KG1 (cell line): ENCODE data around the gene NUDT17.

Source experiments
- DNase-seq: peaks from one replicate; lab custom pipeline; 2025; lab: John Stamatoyannopoulos, UW

NUDT17 gene

GRCh38 chr1:145847827-145848226, 2.4 kb downstream of the NUDT17 start:
- no peak for DNase-seq

DNA sequence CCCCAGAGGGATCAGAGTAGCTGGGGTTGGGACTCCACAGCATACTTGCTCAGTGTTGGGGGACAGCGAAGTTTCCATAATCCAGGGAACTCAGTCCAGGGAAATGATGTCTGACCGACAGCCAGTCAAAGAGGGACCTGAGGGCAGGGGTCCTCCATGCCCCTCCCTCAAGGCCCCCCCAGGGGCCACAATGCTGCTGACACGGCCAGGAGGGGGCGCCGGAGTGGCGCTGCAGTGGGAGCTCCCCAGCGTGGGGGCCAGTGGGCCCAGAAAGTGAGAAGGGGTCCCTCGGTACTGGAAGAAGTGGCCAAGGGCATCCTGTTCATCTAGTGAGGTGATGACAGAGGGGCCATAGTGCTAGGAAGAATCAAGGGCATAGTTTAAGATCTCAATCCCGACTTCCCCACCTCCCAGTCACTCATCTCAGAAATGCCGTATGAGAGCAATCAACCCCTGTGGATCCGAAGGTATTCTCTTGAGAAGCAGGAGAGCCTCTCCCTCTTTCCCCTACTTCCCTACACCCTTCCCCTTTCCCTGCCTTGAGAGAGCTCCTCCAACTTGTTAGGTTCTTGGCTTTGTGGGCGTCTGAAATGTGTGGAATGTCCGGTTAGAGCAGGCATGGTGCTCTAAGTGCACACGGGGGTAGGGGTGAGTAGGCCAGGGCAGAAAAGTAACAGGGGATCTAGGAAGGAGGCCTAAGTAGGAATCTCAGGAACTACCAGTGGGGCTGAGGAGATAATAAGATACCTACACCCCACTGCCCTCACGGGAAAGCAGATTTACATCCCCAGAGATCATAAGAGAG, 4.1 kb downstream of the NUDT17 start:
- no peak for DNase-seq

DNA sequence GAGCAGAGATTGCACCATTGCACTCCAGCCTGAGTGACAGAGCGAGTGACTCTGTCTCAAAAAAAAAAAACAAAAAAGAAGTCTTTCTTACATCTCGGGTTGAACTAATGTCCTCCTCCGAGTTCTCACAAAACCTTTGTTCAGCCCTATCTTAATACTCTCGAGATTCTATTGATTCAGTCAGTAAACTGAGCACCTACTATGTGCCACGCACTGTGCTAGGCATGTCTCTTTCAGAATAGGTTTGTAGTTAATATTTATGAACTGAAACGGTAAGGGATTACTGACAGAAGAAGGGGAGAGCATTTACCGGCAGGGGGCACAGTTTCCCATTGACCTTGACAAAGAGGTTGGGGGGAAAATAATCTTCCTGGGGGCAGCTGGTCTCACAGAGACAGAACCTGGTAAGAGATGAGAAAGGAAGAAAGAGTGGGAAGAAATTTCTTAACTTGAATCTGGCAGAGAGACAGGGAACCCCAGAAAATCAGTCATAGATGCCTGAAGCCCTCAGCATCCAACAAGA, 10.1 kb downstream of the NUDT17 start:
- DNase-seq = no peak

DNA sequence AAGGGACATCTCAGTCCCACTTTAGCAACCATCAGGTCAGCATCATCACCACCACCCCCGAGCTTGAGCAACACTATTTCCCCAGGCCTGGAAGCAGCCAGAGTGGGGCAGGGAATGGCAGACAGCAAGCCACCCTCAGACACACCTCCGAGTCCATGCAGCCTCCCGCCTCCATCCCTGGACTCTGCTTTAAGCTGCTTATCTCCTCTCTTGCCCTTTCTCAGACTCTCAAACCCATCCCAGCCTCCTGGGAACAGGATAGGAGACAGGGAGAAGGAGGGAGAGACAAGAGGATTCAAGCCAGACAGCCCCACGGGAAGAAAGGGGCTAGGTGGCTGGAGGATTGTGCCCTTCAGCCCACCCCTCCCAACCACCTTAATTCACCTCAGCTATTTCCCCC, 11.7 kb downstream of the NUDT17 start:
- DNase-seq = no peak

GRCh38 chr1:145858238-145858900, 12.9 kb downstream of the NUDT17 start:
- DNase-seq = no peak

- DNase-seq = peak; percentile 81
Measured at GRCh38 chr1:145858901-145859490, 13.6 kb downstream of the NUDT17 start, which contains the start of gene PIAS3. TSS of gene PIAS3 (minus strand) at chr1:145859081. CDS start at chr1:145858990, 91 bp downstream.

DNA sequence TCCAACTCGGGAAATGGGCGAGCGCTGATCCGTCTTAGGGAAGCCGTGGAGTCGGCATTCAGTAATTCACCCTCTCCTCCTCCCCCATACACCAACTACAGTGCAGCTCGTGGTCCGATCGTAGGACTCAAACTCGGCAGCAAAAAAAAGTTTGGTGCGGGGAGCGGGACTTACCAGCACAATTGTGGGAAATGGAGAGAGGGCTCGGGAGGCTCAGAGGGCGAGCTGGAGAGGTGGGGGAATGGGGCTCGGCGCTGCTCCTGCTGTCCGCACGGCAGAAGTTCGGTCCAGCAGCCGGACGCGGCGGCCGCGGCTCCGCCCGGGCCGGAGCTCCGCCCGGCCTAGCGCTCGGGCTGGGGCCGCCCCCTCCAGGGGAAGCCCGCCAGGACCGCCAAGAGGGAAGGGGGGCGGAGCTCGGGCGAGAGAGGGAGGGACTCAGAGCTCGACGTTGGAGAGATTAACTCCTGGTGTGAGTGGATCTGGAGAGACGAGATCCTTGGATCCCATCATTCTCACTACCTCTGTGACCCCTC, 14.1 kb downstream of the NUDT17 start:
- peak; percentile 67 for DNase-seq

DNA sequence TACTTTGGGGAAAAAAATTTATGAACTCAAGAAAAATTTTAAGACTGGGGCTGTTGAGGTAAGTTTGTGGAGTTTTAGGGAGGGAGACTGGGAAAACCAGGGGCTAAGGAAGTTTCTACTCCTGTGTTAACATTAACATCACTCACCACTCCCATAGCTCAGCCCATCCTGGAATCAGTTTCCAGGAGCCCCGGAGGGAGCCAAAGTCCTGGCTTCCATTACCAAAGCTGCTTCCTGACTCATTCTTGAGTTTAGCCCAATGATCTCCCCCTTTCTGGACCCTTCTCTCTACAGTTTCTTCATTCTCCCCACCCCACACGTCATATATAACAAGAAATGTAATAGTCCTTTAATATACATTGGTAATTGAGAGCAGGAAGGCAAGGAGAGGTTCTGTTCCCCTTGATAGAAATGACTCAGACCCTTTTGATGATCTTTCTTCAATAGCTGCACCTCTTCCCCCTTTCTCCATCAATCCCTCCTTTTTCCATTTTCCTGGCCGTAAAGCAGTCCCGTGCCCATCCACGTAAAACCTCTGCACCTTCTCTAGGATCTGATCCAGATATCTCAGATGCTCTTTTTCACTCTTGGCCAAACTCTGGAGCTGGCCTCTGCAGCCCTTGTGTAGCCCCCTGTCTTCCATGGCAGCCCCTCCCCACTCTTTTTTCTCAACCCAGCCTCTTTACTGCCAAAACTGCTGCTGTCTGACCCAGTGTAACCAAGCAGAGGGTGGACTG, 18.0 kb downstream of the NUDT17 start:
- no peak for DNase-seq

DNA sequence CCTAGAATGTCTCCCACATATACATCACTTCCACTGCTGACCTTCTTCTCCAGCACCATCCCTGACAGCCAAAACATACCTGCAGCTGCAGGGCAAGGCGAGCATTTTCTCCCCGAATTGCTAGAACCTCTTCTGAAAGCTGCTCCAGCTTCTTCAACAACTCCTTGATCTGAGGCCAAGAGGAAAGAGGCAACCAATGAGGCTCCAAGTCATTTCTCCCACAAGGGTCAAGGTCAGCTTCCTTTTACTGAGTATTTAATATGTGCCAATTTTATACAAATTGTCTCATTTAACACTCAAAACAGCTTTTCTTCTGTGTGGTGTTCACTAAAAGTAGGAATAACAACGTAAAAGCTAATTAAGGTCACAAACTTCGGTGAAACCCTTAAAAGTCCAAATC, 22.8 kb downstream of the NUDT17 start:
- no peak for DNase-seq

- peak; percentile 46 for DNase-seq
Measured at GRCh38 chr1:145871994-145872924, 26.8 kb downstream of the NUDT17 start.

GRCh38 chr1:145874646-145875045, 29.2 kb downstream of the NUDT17 start:
- DNase-seq = no peak

- DNase-seq = no peak
Measured at GRCh38 chr1:145877923-145878486, 32.6 kb downstream of the NUDT17 start.

DNA sequence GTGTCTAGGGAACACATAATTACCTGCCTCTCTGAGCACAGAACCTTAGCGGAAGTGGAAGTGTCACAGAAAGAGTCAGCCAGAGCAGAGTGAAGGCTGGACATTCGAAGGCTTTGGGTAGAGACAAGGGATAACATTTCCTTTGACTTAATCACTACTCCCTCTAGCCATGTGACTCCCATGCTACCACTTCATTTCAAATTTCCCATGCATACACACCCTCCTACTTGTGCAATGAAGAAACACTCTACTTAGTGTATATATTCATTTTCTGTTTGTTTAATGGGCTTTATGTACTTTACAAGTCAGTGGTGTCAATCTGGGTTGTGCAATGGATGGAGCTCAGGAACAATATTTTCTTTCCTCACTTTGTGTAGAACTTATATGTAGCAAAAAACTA, 33.3 kb downstream of the NUDT17 start:
- DNase-seq = no peak

GRCh38 chr1:145879775-145880174, 34.3 kb downstream of the NUDT17 start:
- no peak for DNase-seq

DNA sequence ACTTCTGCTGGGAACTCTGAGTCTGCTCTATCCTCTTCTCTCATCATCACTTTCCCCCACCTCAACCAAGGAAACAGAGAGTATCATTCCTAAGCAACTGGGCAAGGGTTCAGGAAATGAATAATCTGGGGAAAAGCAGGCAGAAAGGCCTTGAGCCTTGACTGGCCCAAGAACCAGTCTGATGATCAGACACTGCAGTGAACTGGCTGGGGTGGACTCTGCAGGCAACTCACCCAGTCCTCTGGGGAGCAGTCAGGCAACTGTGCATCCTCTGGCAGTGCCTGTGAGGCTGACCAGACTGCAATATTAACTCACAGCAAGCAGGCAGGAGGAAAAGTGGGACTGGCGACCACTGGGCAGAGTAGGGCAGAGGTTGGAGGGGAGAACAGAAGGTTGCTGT, 39.2 kb downstream of the NUDT17 start:
- no peak for DNase-seq

DNA sequence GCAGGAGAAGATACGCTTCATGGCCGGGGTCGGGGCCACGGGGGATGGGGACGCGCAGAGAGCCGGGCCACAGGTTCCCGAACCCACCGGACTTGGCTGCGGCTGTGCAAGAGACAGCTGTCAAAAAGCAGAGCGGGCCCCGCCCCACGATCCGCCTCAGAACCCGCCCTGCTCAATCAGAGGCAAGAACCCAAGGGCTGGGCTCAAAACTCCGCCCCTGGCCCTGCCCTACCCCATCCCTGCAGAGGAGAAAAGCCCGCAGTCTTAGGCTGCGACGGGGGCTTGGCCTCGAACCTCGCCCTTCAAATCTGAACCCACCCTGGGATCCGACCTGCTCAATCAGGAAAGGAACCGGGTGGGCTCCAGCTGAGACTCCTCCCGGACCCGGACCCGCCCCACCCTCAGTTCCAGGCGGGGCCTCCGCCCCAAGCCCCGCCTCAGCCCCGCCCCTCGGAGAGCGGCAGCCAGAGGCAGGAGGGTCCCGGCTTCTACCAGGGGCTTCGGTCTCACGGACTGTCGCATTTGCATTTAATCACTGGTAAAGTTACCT, 40.4 kb downstream of the NUDT17 start, which contains the start of gene ANKRD35:
Gene ANKRD35, minus strand, starts transcription at position 129 of the 550 bp plus-strand sequence. Its CDS starts 108 bp downstream, at position 21.
- peak; percentile 13 for DNase-seq

DNA sequence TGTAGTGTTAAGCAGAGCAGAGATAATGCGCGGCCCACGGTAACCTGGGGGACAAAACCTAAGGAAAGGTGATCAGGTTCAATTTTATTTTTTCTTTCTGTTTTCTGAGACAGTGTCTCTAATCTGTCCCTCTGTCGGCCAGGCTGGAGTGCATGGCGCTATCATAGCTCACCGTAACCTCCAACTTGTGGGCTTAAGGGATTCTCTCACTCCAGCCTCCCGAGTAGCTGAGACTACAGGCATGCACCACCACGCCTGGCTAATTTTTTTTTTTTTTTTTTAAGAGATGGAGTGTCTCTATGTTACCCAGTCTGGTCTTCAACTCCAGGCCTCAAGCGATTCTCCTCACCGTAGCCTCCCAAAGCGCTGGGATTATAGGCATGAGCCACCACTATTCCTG, 41.0 kb downstream of the NUDT17 start:
- DNase-seq = no peak

- no peak for DNase-seq
Measured at GRCh38 chr1:145886816-145887215, 41.4 kb downstream of the NUDT17 start.

DNA sequence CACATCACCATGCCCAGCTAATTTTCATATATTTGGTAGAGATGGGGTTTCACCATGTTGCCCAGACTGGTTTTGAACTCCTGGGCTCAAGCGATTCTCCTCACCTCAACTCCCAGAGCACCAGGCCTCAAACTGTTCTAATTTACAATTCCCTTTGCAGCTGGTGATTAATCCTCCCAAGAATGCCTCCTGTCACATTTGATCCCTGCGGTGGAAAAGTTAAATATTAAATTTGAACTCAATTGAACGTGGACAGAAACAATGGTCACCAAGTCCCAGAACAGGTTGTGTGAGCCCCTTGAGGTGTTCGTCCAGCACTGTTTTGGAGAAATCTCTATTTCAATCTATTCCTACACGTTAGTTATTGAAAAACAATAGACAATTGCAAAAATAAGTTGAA, 42.2 kb downstream of the NUDT17 start:
- no peak for DNase-seq

DNA sequence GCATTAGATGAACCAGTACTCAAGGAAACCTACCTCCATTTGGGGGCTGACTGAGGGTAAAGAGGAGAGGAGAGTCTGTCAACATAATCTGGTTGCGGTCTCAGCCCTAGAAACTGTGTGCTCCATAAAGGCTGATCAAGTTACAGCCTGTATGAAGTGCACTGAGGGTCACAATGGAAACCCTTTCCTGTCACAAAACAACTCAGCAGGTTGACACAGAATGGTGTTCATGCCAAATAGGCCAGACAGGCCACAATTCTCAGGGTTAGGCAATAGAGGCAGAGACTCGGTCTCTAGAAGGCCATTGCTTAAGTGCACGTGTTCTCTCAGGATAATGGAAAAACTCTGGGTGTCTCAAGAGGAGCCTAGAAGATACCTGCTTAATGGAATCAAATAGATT, 44.3 kb downstream of the NUDT17 start:
- no peak for DNase-seq
